Prostate gland (tissue), 2 donors: ENCODE results near the gene SUCLG2.
A peak's percentile ranks its signal among the peaks of the same experiment; 100 is the strongest.

Experiments used
- CTCF ChIP-seq, 4 experiments: fragments of 200-600 bp in 2 of 4; fragments of 450-650 bp in 2 of 4; sonication (generic) in 2 of 4; IDR thresholded peaks; 1 replicate in 3 of 4; 2 replicates in 1 of 4; pipeline ENCODE4 v1.5.1; 2016 to 2019; ENCODE audit warnings: antibody characterized with exemption in 4 of 4, mild to moderate bottlenecking in 2 of 4, moderate library complexity in 2 of 4
- POLR2A ChIP-seq: fragments of 450-650 bp; IDR thresholded peaks from one replicate; pipeline ENCODE4 v1.6.1; 2016; ENCODE audit warnings: antibody characterized with exemption, mild to moderate bottlenecking
- POLR2AphosphoS5 ChIP-seq: sonication (generic); formaldehyde crosslinking; IDR thresholded peaks from one replicate; pipeline ENCODE4 v1.6.1; 2017; ENCODE audit warnings: antibody characterized with exemption

- TF ChIP-seq CTCF (IDR thresholded peaks at IDR 0.05) (no peak), POLR2A (no peak), POLR2AphosphoS5 (peak; percentile 36)
These were observed 33.5 kb downstream of the SUCLG2 start for GRCh38 chr3:67620869-67621268.
